B cell (primary cell): ENCODE data around the gene ARHGDIB. TPM values are rescaled to one million over a fixed set of nuclear protein-coding genes. Genes with fewer than 3 reads are reported as not detected.

Experiments
- ATAC-seq: fragments of 200-7000 bp; cut with Tn5 transposase; one replicate; pipeline ENCODE4 v1.10.0; 2021; ENCODE audit warnings: low read depth, mild to moderate bottlenecking, moderate number of reproducible peaks, moderate library complexity
- CTCF ChIA-PET: fragments of 350-600 bp; sonication (Branson Sonifier 250); formaldehyde crosslinking; loops from one replicate; lab custom pipeline; 2021; ENCODE audit warnings: antibody characterized with exemption, inconsistent platforms; lab: Charles Lee
- POLR2A ChIA-PET: fragments of 350-600 bp; sonication (Branson Sonifier 250); formaldehyde crosslinking; loops from one replicate; lab custom pipeline; 2021; ENCODE audit warnings: antibody characterized with exemption; lab: Charles Lee
- DNase-seq: peaks from one replicate; pipeline ENCODE4 v3.0.0; 2013
- H2AFZ ChIP-seq: 2 replicates; pipeline ENCODE4 v1.6.1; 2012; ENCODE audit warnings: mild to moderate bottlenecking, low read depth, low read length; ENCODE audit not compliant: insufficient read depth, poor library complexity, severe bottlenecking
- H3K27ac ChIP-seq, 2 donors: 1 replicate in 1 of 2; 2 replicates in 1 of 2; pipeline ENCODE4 v1.5.1; 2012 to 2013; ENCODE audit warnings: low read length in 2 of 2, mild to moderate bottlenecking in 2 of 2, moderate library complexity in 1 of 2
- H3K27me3 ChIP-seq, 4 experiments: fragments of 200-600 bp in 1 of 4; sonication (generic) in 1 of 4; replicated peaks in 1 of 4; 1 replicate in 2 of 4; 2 replicates in 2 of 4; pipeline versions ENCODE4 v1.6.1 to v1.7.0; 2013 to 2016; ENCODE audit warnings: low read length in 3 of 4, mild to moderate bottlenecking in 2 of 4, mixed read lengths in 1 of 4, moderate library complexity in 1 of 4; ENCODE audit not compliant: insufficient read depth in 4 of 4, control insufficient read depth in 3 of 4; ENCODE audit errors: control extremely low read depth in 1 of 4
- H3K36me3 ChIP-seq, 2 experiments: replicated peaks in 1 of 2; 1 replicate in 1 of 2; 2 replicates in 1 of 2; pipeline versions ENCODE4 v1.6.1 to v1.7.1; 2013; ENCODE audit warnings: low read length in 1 of 2; ENCODE audit not compliant: insufficient read depth in 2 of 2, control insufficient read depth in 1 of 2; ENCODE audit errors: control extremely low read depth in 1 of 2, extremely low read depth in 1 of 2
- H3K4me1 ChIP-seq, 2 donors: fragments of 200-600 bp in 1 of 2; sonication (generic) in 1 of 2; 1 replicate in 1 of 2; 2 replicates in 1 of 2; pipeline versions ENCODE4 v1.5.1 to v1.6.1; 2013 to 2017; ENCODE audit warnings: low read length in 2 of 2; ENCODE audit not compliant: control insufficient read depth in 2 of 2, insufficient read depth in 2 of 2
- H3K4me2 ChIP-seq: replicated peaks from 2 replicates; pipeline ENCODE3; 2012; ENCODE audit warnings: mild to moderate bottlenecking, low read depth, low read length; ENCODE audit not compliant: poor library complexity, severe bottlenecking
- H3K4me3 ChIP-seq, 5 experiments: fragments of 200-600 bp in 1 of 5; sonication (generic) in 1 of 5; 1 replicate in 3 of 5; 2 replicates in 2 of 5; pipeline versions ENCODE4 v1.5.1 to v1.7.0; 2011 to 2016; ENCODE audit warnings: low read length in 4 of 5, mild to moderate bottlenecking in 4 of 5, low read depth in 2 of 5, control low read depth in 1 of 5, moderate library complexity in 1 of 5; ENCODE audit not compliant: insufficient read depth in 1 of 5; ENCODE audit errors: control extremely low read depth in 1 of 5, extremely low read depth in 1 of 5
- H3K79me2 ChIP-seq: fragments of 200-600 bp; sonication (generic); one replicate; pipeline ENCODE4 v1.6.0; 2016; ENCODE audit warnings: low read length; ENCODE audit not compliant: control insufficient read depth, insufficient read depth
- H3K9ac ChIP-seq: fragments of 200-600 bp; sonication (generic); 2 replicates; pipeline ENCODE4 v1.6.1; 2017; ENCODE audit warnings: mild to moderate bottlenecking, low read length, moderate library complexity
- H3K9me3 ChIP-seq, 3 donors: one replicate each; pipeline versions ENCODE4 v1.6.1 to v1.7.1; 2013; ENCODE audit warnings: low read length in 2 of 3; ENCODE audit not compliant: control insufficient read depth in 2 of 3, insufficient read depth in 1 of 3; ENCODE audit errors: control extremely low read depth in 1 of 3
- H4K20me1 ChIP-seq: 2 replicates; pipeline ENCODE4 v1.6.0; 2012; ENCODE audit warnings: mild to moderate bottlenecking, low read length; ENCODE audit not compliant: insufficient read depth, control insufficient read depth, poor library complexity, severe bottlenecking
- H3K27ac Mint-ChIP-seq: one replicate; pipeline ENCODE4 v1.8.0; 2021; ENCODE audit warnings: mixed read lengths
- H3K27me3 Mint-ChIP-seq: one replicate; pipeline ENCODE4 v1.8.0; 2021; ENCODE audit warnings: mixed read lengths
- H3K4me1 Mint-ChIP-seq: one replicate; pipeline ENCODE4 v1.8.0; 2021; ENCODE audit warnings: mixed read lengths
- H3K4me3 Mint-ChIP-seq: one replicate; pipeline ENCODE4 v1.8.0; 2021; ENCODE audit warnings: mixed read lengths
- H3K9me3 Mint-ChIP-seq: one replicate; pipeline ENCODE4 v1.8.0; 2022; ENCODE audit warnings: mixed read lengths; ENCODE audit not compliant: insufficient read depth
- EZH2 ChIP-seq: IDR thresholded peaks from 2 replicates; pipeline ENCODE4 v1.6.1; 2012; ENCODE audit warnings: borderline replicate concordance, low read depth, mild to moderate bottlenecking, moderate library complexity, low read length; ENCODE audit not compliant: insufficient read depth, poor library complexity, severe bottlenecking
- WGBS: methylation state at CpG from one replicate; pipeline ENCODE4 v1.1.5; 2013; ENCODE audit warnings: missing lambda C conversion rate; ENCODE audit not compliant: insufficient coverage; 5-methylcytosine and 5-hydroxymethylcytosine counted together
- intact Hi-C: fragments of 100-400 bp; cut with micrococcal nuclease; formaldehyde crosslinking; loops from one replicate; pipeline ENCODE4 v1.10.0; 2022
- polyA plus RNA-seq: library from polyadenylated mRNA; depleted of rRNA; stranded (reverse); fragments of >200 nt; gene quantifications from 2 replicates; pipeline ENCODE4 v1.2.3, GENCODE V29; 2012
- total RNA-seq, 2 donors: library from RNA; stranded (reverse); fragments of 120-200 nt in 1 of 2; gene quantifications; 1 replicate in 1 of 2; 2 replicates in 1 of 2; pipeline versions ENCODE4 v1.2.3 to v1.2.4, GENCODE V29; 2013 to 2022
- TF ChIP-seq, protein P1 (sequence below): fragments of 200-600 bp; IDR thresholded peaks from one replicate; pipeline ENCODE4 v1.8.0; 2022; ENCODE audit warnings: antibody characterized with exemption, mild to moderate bottlenecking

Gene ARHGDIB
- total and polyA plus RNA-seq, 2 donors (not counting 1 experiment from before 2014, with no cell fraction given): 514 to 826 TPM

DNA sequence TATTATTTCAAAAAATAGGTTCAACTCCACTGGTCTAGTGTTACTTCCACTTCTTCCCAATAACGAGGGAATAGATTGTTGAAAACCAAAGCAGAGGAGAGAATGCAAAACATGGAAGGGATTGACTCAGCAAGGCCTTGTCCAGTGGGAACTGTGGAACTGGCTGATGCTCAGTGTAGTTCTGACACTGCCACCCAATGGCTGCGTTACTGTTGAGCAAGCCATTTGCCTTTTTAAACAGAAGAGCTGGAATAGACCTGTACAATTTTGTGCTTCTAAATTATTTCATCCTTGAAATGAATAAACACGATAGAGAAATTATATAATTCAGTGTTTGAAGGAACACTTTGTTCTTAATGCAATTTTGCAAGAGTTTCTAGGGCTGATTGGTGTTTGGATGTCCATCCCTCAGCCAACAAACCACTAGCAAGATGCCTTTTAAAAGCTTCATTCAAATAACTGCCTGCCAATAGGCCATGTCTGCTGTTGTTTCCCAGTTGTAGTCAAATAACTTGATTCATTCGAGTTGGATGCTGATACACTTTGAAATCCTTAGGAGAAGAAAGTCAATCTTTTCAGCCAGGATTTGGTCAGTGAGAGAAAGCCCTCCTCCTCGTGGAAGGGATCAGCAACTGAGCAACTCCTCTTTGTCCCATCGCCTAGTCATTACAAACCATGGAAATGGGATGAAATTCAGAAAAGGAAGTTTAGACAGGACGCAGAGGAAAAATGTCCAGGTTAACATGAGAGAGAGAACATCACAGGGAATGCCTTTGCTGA is 68.5 kb downstream of the ARHGDIB start:
- no peaks in the 10 kb centered on the region for H3K9me3 ChIP-seq
- DNase-seq (no peak), ATAC-seq (no peak)
- no peak overlapping the region for H3K4me2 ChIP-seq
- Mint-ChIP-seq H3K27ac (no peak overlapping the region), H3K27me3 (peaks cover 12% of the 10 kb centered on the region), H3K4me3 (no peak overlapping the region), H3K9me3 (no peaks in the 10 kb centered on the region), H3K4me1 (no peaks in the 10 kb centered on the region)
- H2AFZ ChIP-seq: no peak overlapping the region
- H3K27ac ChIP-seq: no peak overlapping the region
- no peaks in the 10 kb centered on the region for H4K20me1 ChIP-seq
- no peaks in the 10 kb centered on the region for H3K4me1 ChIP-seq
- WGBS: 96% methylated on average over 3 of the region's 7 CpGs
- TF ChIP-seq, protein P1, sequence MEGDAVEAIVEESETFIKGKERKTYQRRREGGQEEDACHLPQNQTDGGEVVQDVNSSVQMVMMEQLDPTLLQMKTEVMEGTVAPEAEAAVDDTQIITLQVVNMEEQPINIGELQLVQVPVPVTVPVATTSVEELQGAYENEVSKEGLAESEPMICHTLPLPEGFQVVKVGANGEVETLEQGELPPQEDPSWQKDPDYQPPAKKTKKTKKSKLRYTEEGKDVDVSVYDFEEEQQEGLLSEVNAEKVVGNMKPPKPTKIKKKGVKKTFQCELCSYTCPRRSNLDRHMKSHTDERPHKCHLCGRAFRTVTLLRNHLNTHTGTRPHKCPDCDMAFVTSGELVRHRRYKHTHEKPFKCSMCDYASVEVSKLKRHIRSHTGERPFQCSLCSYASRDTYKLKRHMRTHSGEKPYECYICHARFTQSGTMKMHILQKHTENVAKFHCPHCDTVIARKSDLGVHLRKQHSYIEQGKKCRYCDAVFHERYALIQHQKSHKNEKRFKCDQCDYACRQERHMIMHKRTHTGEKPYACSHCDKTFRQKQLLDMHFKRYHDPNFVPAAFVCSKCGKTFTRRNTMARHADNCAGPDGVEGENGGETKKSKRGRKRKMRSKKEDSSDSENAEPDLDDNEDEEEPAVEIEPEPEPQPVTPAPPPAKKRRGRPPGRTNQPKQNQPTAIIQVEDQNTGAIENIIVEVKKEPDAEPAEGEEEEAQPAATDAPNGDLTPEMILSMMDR: no peak
- no peak for TF ChIP-seq EZH2
- H3K79me2 ChIP-seq: no peaks in the 10 kb centered on the region
- POLR2A ChIA-PET: no interaction called here
- peaks cover 0 to 6% (median under 1%) of the 10 kb centered on the region in 4 experiments for H3K27me3 ChIP-seq
- H3K36me3 ChIP-seq: no peaks in the 10 kb centered on the region
- no peak overlapping the region for H3K4me3 ChIP-seq
- no peak overlapping the region for H3K9ac ChIP-seq
- intact Hi-C loops: no loop called here
- CTCF ChIA-PET: interaction anchor here (1.2 to 1.8 kb wide), 2 partner anchors 27 to 34 kb away, joined by 3 to 4 read pairs; no protein-coding TSS in a partner anchor

Other genes with a start within 250 kb of the ARHGDIB start
- 77.3 and 84.7 TPM in 2 replicates for gene WBP11, start 158.1 kb downstream of the ARHGDIB start, total RNA-seq
- gene WBP11, start 158.1 kb downstream of the ARHGDIB start, polyA plus RNA-seq: 13.6 and 40.8 TPM in 2 replicates
- 1.2 and 1.4 TPM in 2 replicates for gene C12orf60, start 157.9 kb downstream of the ARHGDIB start, total RNA-seq
- 0.25 and 0.29 TPM in 2 replicates for gene C12orf60, start 157.9 kb downstream of the ARHGDIB start, polyA plus RNA-seq
- gene SMCO3, start 147.4 kb downstream of the ARHGDIB start, total RNA-seq: not detected in 2 replicates
- gene SMCO3, start 147.4 kb downstream of the ARHGDIB start, polyA plus RNA-seq: not detected in 2 replicates
- gene ART4, start 118.1 kb downstream of the ARHGDIB start, total RNA-seq: not detected in 2 replicates
- not detected in 2 replicates for gene ART4, start 118.1 kb downstream of the ARHGDIB start, polyA plus RNA-seq
- gene MGP, start 75.7 kb downstream of the ARHGDIB start, total RNA-seq: 0.81 TPM in 1 of 2 replicates, not detected in the other
- 0.39 and 0.74 TPM in 2 replicates for gene MGP, start 75.7 kb downstream of the ARHGDIB start, polyA plus RNA-seq
- gene ERP27, start 23.1 kb downstream of the ARHGDIB start, total RNA-seq: 9.0 and 12.4 TPM in 2 replicates
- gene ERP27, start 23.1 kb downstream of the ARHGDIB start, polyA plus RNA-seq: 6.2 and 7.8 TPM in 2 replicates
- gene PDE6H, start 11.4 kb upstream of the ARHGDIB start, total RNA-seq: not detected in 2 replicates
- not detected in 2 replicates for gene PDE6H, start 11.4 kb upstream of the ARHGDIB start, polyA plus RNA-seq